Loucy (cell line): ENCODE results near the gene TPST2.

Source experiments
- H2AFZ ChIP-seq: fragments of 200-600 bp; sonication (generic); 2 replicates; pipeline ENCODE4 v1.6.0; 2016; ENCODE audit warnings: antibody characterized with exemption, mild to moderate bottlenecking, low read length, moderate library complexity
- H3F3A ChIP-seq: fragments of 200-600 bp; 2 replicates; pipeline ENCODE4 v1.6.0; 2016; ENCODE audit warnings: antibody characterized with exemption, low read depth, mild to moderate bottlenecking
- H3K27me3 ChIP-seq: fragments of 200-600 bp; sonication (generic); 2 replicates; pipeline ENCODE4 v1.6.1; 2014; ENCODE audit warnings: low read length, mild to moderate bottlenecking; ENCODE audit not compliant: insufficient read depth, poor library complexity, severe bottlenecking
- H3K36me3 ChIP-seq: fragments of 200-600 bp; sonication (generic); 2 replicates; pipeline ENCODE4 v1.6.1; 2016; ENCODE audit warnings: low read length; ENCODE audit not compliant: insufficient read depth
- H3K4me1 ChIP-seq: fragments of 200-600 bp; sonication (generic); 2 replicates; pipeline ENCODE4 v1.5.1; 2014; ENCODE audit warnings: low read length, mild to moderate bottlenecking; ENCODE audit not compliant: insufficient read depth, poor library complexity, severe bottlenecking
- H3K4me2 ChIP-seq: fragments of 200-600 bp; sonication (generic); 2 replicates; pipeline ENCODE4 v1.6.0; 2014; ENCODE audit warnings: antibody characterized with exemption, low read length, low read depth, mild to moderate bottlenecking; ENCODE audit not compliant: poor library complexity, severe bottlenecking
- H3K4me3 ChIP-seq: fragments of 200-600 bp; sonication (generic); 2 replicates; pipeline ENCODE4 v1.5.1; 2014; ENCODE audit warnings: low read length, mild to moderate bottlenecking, mixed read lengths; ENCODE audit not compliant: poor library complexity, severe bottlenecking
- H3K79me2 ChIP-seq: fragments of 200-600 bp; sonication (generic); 2 replicates; pipeline ENCODE4 v1.6.1; 2014; ENCODE audit warnings: low read length; ENCODE audit not compliant: insufficient read depth
- H3K9ac ChIP-seq: fragments of 200-600 bp; sonication (generic); 2 replicates; pipeline ENCODE4 v1.6.0; 2014; ENCODE audit warnings: mild to moderate bottlenecking, low read depth, low read length, moderate library complexity; ENCODE audit not compliant: poor library complexity, severe bottlenecking
- H3K9me2 ChIP-seq: fragments of 200-600 bp; sonication (generic); replicated peaks from 2 replicates; pipeline ENCODE4 v1.6.1; 2016; ENCODE audit warnings: low read depth, low read length, mixed read lengths
- H3K9me3 ChIP-seq: fragments of 200-600 bp; sonication (generic); 2 replicates; pipeline ENCODE4 v1.6.1; 2014; ENCODE audit warnings: mild to moderate bottlenecking, antibody characterized with exemption, low read length, low read depth; ENCODE audit not compliant: insufficient read depth
- H4K20me1 ChIP-seq: fragments of 200-600 bp; sonication (generic); 2 replicates; pipeline ENCODE4 v1.6.0; 2014; ENCODE audit warnings: antibody characterized with exemption, low read length, mild to moderate bottlenecking; ENCODE audit not compliant: insufficient read depth, poor library complexity, severe bottlenecking
- EZH2phosphoT487 ChIP-seq: fragments of 200-600 bp; IDR thresholded peaks from 2 replicates; pipeline ENCODE4 v1.6.1; 2018; ENCODE audit warnings: antibody characterized with exemption, mild to moderate bottlenecking, moderate library complexity, borderline replicate concordance
- TF ChIP-seq, protein P1 (sequence below): fragments of 200-600 bp; sonication (generic); conservative IDR thresholded peaks from 2 replicates; pipeline ENCODE4 v1.5.1; 2014; ENCODE audit warnings: mild to moderate bottlenecking, antibody characterized with exemption, low read length

The TPST2 gene

DNA sequence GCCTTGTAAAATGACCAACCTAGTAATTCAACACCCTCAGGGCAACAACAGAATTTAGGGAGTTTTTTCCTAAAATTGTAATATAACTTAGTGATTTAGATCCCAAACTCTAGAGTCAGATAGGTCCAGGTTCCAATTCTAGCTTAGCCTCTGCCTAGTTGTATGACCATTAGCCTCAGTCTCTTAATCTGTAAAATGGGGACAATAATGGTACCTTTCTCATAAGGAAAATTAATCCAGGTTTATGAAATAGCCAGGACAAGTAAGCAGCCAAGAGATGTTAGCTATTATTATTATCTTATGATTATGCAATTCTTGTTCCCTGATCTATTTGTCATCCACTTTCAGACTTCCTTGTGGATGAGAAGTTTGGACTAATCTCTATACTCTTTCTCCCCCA is 81.8 kb downstream of the TPST2 start:
- H3K36me3 ChIP-seq = peaks cover 46% of the 10 kb centered on the region
- H3K4me3 ChIP-seq = no peak overlapping the region
- H3K4me1 ChIP-seq = peaks cover 29% of the 10 kb centered on the region
- no peaks in the 10 kb centered on the region for H3K9me2 ChIP-seq
- H3K4me2 ChIP-seq = no peak overlapping the region
- H4K20me1 ChIP-seq = peaks cover 10% of the 10 kb centered on the region
- no peak overlapping the region for H3K9ac ChIP-seq
- peaks cover 12% of the 10 kb centered on the region for H3F3A ChIP-seq
- peaks cover 62% of the 10 kb centered on the region for H3K79me2 ChIP-seq
- TF ChIP-seq EZH2phosphoT487 = no peak
- TF ChIP-seq, protein P1, sequence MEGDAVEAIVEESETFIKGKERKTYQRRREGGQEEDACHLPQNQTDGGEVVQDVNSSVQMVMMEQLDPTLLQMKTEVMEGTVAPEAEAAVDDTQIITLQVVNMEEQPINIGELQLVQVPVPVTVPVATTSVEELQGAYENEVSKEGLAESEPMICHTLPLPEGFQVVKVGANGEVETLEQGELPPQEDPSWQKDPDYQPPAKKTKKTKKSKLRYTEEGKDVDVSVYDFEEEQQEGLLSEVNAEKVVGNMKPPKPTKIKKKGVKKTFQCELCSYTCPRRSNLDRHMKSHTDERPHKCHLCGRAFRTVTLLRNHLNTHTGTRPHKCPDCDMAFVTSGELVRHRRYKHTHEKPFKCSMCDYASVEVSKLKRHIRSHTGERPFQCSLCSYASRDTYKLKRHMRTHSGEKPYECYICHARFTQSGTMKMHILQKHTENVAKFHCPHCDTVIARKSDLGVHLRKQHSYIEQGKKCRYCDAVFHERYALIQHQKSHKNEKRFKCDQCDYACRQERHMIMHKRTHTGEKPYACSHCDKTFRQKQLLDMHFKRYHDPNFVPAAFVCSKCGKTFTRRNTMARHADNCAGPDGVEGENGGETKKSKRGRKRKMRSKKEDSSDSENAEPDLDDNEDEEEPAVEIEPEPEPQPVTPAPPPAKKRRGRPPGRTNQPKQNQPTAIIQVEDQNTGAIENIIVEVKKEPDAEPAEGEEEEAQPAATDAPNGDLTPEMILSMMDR = no peak
- H3K9me3 ChIP-seq = no peaks in the 10 kb centered on the region
- no peak overlapping the region for H2AFZ ChIP-seq
- H3K27me3 ChIP-seq = no peaks in the 10 kb centered on the region

DNA sequence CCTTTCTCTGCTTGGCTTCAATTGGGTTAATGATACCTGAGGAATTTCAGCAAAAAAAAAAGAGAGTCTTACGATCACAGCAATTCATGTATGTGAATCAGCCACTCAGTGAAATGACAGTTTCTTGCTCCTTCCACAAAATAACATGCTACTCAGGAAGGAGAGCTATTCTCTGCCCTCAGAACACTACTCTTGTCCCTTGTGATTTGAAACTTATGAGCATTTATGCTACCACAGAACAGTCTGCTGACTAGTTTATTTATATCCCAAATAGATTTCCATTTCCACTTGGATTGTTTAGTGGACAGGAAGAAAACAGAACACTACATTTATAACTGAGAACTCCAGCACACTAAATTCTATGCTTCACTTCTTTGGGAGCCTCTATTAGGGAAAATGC is 86.2 kb downstream of the TPST2 start:
- no peaks in the 10 kb centered on the region for H4K20me1 ChIP-seq
- H3K27me3 ChIP-seq = no peaks in the 10 kb centered on the region
- H3F3A ChIP-seq = peaks cover 12% of the 10 kb centered on the region
- peaks cover 69% of the 10 kb centered on the region for H3K36me3 ChIP-seq
- no peaks in the 10 kb centered on the region for H3K9me2 ChIP-seq
- H3K4me1 ChIP-seq = peaks cover 23% of the 10 kb centered on the region
- peaks cover 27% of the 10 kb centered on the region; the same call in 1 of the 2 replicates for H3K79me2 ChIP-seq
- no peaks in the 10 kb centered on the region for H3K9me3 ChIP-seq
- H3K4me3 ChIP-seq = peak overlapping the region; percentile 64
- H3K9ac ChIP-seq = peak overlapping the region; percentile 73
- H3K4me2 ChIP-seq = peak overlapping the region; percentile 81
- no peak overlapping the region for H2AFZ ChIP-seq
- TF ChIP-seq, protein P1 = no peak
- no peak for TF ChIP-seq EZH2phosphoT487

DNA sequence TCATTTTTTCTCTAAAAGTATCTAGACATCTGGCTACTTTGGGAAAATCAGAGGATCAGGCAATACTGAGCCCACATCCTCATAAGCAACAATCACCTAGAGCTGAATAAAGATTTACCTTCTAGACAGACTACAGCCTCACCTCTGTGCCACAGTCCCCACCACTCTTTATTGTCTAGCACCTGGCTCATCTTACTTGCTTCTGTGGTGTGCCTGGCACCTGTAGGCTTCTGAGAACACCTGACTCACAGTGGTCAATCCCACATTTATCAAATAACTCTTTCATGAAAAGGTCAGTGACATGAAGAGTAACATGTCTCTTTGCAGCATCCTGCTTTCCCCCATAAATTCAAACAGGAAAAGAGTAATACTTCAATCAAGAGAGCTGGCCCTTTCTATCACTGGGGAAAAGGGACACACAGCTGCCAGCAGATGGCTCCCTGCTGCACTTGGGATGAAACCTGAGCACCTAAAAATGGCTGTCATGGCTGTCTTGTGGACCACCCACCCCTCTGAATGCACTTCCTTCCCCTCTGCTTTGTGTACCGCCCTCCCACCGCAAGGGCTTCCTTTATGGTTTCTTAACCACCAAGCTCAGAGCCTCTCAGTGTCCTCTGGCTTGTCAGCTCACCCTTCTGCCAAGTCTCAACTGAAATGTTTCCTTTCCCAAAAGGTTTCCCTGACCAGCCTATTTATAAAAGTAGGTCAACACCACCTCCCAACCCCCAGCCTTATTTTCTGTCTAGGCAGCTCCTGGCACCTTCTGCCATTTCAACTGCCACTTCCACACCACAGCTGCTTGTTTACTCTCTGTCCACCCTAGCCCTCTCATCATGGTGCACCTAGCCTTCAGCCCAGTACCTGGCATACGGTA is 87.0 kb downstream of the TPST2 start:
- Histone ChIP-seq H3F3A (peaks cover 12% of the 10 kb centered on the region), H3K27me3 (no peaks in the 10 kb centered on the region), H3K4me1 (peaks cover 23% of the 10 kb centered on the region), H4K20me1 (no peaks in the 10 kb centered on the region), H3K9me3 (no peaks in the 10 kb centered on the region), H3K4me3 (peak overlapping the region; percentile 64), H3K9me2 (no peaks in the 10 kb centered on the region), H2AFZ (no peak overlapping the region), H3K36me3 (peaks cover 66% of the 10 kb centered on the region), H3K9ac (peak overlapping the region; percentile 73), H3K4me2 (peak overlapping the region; percentile 81), H3K79me2 (peaks cover 22% of the 10 kb centered on the region; the same call in 1 of the 2 replicates)
- TF ChIP-seq, protein P1 = peak; percentile 95
- TF ChIP-seq EZH2phosphoT487 = no peak
